SK-N-SH treated with all-trans-retinoic acid at 6 μM for 48 hours (cell line): ENCODE measurements around the gene TECTB.

ENCODE experiments used
- ATAC-seq: fragments of 200-7000 bp; cut with Tn5 transposase; 3 replicates; pipeline ENCODE4 v1.9.1; 2020; ENCODE audit warnings: mild to moderate bottlenecking, moderate library complexity
- ARNTL ChIP-seq: fragments of 450-650 bp; formaldehyde crosslinking; IDR thresholded peaks from 2 replicates; pipeline ENCODE4 v1.5.0; 2020; ENCODE audit warnings: low read depth, mild to moderate bottlenecking, moderate library complexity, borderline replicate concordance
- BACH2 ChIP-seq: fragments of 250-450 bp; sonication (Bioruptor Pico); IDR thresholded peaks from 2 replicates; pipeline ENCODE4 v1.9.0; 2021; ENCODE audit warnings: mild to moderate bottlenecking, borderline replicate concordance
- CSDC2 ChIP-seq: fragments of 250-450 bp; sonication (Bioruptor Pico); IDR thresholded peaks from 2 replicates; pipeline ENCODE4 v1.5.0; 2020; ENCODE audit warnings: mild to moderate bottlenecking, moderate library complexity
- CSRNP3 ChIP-seq: fragments of 250-450 bp; sonication (Bioruptor Pico); IDR thresholded peaks from 2 replicates; pipeline ENCODE4 v1.5.1; 2021; ENCODE audit warnings: mild to moderate bottlenecking, moderate library complexity
- ESRRG ChIP-seq: fragments of 250-450 bp; sonication (Bioruptor Pico); IDR thresholded peaks from 2 replicates; pipeline ENCODE4 v1.6.1; 2021; ENCODE audit warnings: mild to moderate bottlenecking
- GLIS3 ChIP-seq: fragments of 250-450 bp; sonication (Bioruptor Pico); IDR thresholded peaks from 2 replicates; pipeline ENCODE4 v1.5.0; 2020; ENCODE audit warnings: mild to moderate bottlenecking, moderate library complexity
- ISL1 ChIP-seq: fragments of 250-450 bp; sonication (Bioruptor Pico); IDR thresholded peaks from 2 replicates; pipeline ENCODE4 v2.1.2; 2022; ENCODE audit warnings: mild to moderate bottlenecking, moderate library complexity
- OSR1 ChIP-seq: fragments of 250-450 bp; sonication (Bioruptor Pico); IDR thresholded peaks from 2 replicates; pipeline ENCODE4 v1.8.0; 2022; ENCODE audit warnings: moderate library complexity, mild to moderate bottlenecking, inconsistent platforms
- PATZ1 ChIP-seq: fragments of 250-450 bp; sonication (Bioruptor Pico); IDR thresholded peaks from 2 replicates; pipeline ENCODE4 v1.8.0; 2020; ENCODE audit warnings: mild to moderate bottlenecking, moderate library complexity, borderline replicate concordance
- POU6F1 ChIP-seq: fragments of 250-450 bp; sonication (Bioruptor Pico); IDR thresholded peaks from 2 replicates; pipeline ENCODE4 v1.8.0; 2021; ENCODE audit warnings: low read depth, mild to moderate bottlenecking, moderate library complexity, borderline replicate concordance
- RARB ChIP-seq: fragments of 250-450 bp; sonication (Bioruptor Pico); IDR thresholded peaks from 2 replicates; pipeline ENCODE4 v1.8.0; 2021; ENCODE audit warnings: mild to moderate bottlenecking, moderate library complexity
- SNAI2 ChIP-seq: fragments of 250-450 bp; sonication (Bioruptor Pico); IDR thresholded peaks from 2 replicates; pipeline ENCODE4 v1.5.0; 2020; ENCODE audit warnings: mild to moderate bottlenecking, moderate library complexity
- TCF4 ChIP-seq: fragments of 250-450 bp; sonication (Bioruptor Pico); IDR thresholded peaks from 2 replicates; pipeline ENCODE4 v1.8.0; 2021; ENCODE audit warnings: mild to moderate bottlenecking, moderate library complexity, borderline replicate concordance
- TOX ChIP-seq: fragments of 250-450 bp; sonication (Bioruptor Pico); IDR thresholded peaks from 2 replicates; pipeline ENCODE4 v1.8.0; 2021; ENCODE audit warnings: mild to moderate bottlenecking, moderate library complexity, borderline replicate concordance
- TSHZ2 ChIP-seq: fragments of 250-450 bp; sonication (Bioruptor Pico); IDR thresholded peaks from 2 replicates; pipeline ENCODE4 v1.5.0; 2020; ENCODE audit warnings: mild to moderate bottlenecking, moderate library complexity
- ZC3H10 ChIP-seq: fragments of 250-450 bp; sonication (Bioruptor Pico); IDR thresholded peaks from 2 replicates; pipeline ENCODE4 v1.5.1; 2021; ENCODE audit warnings: mild to moderate bottlenecking, moderate library complexity
- ZFP30 ChIP-seq: fragments of 450-650 bp; formaldehyde crosslinking; IDR thresholded peaks from 2 replicates; pipeline ENCODE4 v1.5.0; 2022; ENCODE audit warnings: mild to moderate bottlenecking, moderate library complexity
- ZNF565 ChIP-seq: fragments of 450-650 bp; formaldehyde crosslinking; conservative IDR thresholded peaks from 2 replicates; pipeline ENCODE4 v1.5.0; 2020; ENCODE audit warnings: low read depth, mild to moderate bottlenecking, moderate library complexity

The TECTB gene

GRCh38 chr10:112349521-112350085 is 66.4 kb downstream of the TECTB start (continued):
- TF ChIP-seq TSHZ2 (CRISPR knock-in tag) (no peak), BACH2 (CRISPR knock-in tag) (no peak), SNAI2 (no peak), POU6F1 (no peak)

GRCh38 chr10:112351146-112351545 is 67.9 kb downstream of the TECTB start:
- no peak for TF ChIP-seq TSHZ2 (CRISPR knock-in tag)
- TF ChIP-seq PATZ1 (CRISPR knock-in tag), result no peak
- TF ChIP-seq BACH2 (CRISPR knock-in tag), result no peak
- no peak for TF ChIP-seq ZFP30
- no peak for TF ChIP-seq CSRNP3
- TF ChIP-seq ZC3H10, result no peak
- TF ChIP-seq OSR1 (CRISPR knock-in tag), result no peak
- no peak for TF ChIP-seq ARNTL (CRISPR knock-in tag)
- no peak for TF ChIP-seq ISL1 (CRISPR knock-in tag)
- TF ChIP-seq TOX (CRISPR knock-in tag), result no peak
- TF ChIP-seq GLIS3, result no peak
- TF ChIP-seq RARB (CRISPR knock-in tag), result no peak
- TF ChIP-seq ESRRG, result no peak
- TF ChIP-seq POU6F1, result no peak
- TF ChIP-seq ZNF565 (CRISPR knock-in tag), result no peak
- TF ChIP-seq TCF4, result no peak
- TF ChIP-seq SNAI2, result no peak
- no peak for TF ChIP-seq CSDC2 (CRISPR knock-in tag)
- no peak for ATAC-seq

- no peak for ATAC-seq
- TF ChIP-seq OSR1 (CRISPR knock-in tag) (no peak), GLIS3 (no peak), ZNF565 (CRISPR knock-in tag) (no peak), ARNTL (CRISPR knock-in tag) (no peak), CSRNP3 (no peak), TSHZ2 (CRISPR knock-in tag) (no peak), CSDC2 (CRISPR knock-in tag) (no peak), BACH2 (CRISPR knock-in tag) (no peak), SNAI2 (no peak), RARB (CRISPR knock-in tag) (no peak)
Measured at GRCh38 chr10:112352044-112352443, 68.8 kb downstream of the TECTB start.
